Stomach smooth muscle (tissue), 2 donors: Measurements from ENCODE around the gene FGD1.

Source experiments
- H3K27ac ChIP-seq: one replicate; pipeline ENCODE4 v1.7.0; 2013; ENCODE audit warnings: mild to moderate bottlenecking, low read length, inconsistent platforms
- H3K27me3 ChIP-seq, 2 donors: one replicate each; pipeline ENCODE4 v1.7.0; 2013; ENCODE audit warnings: low read length in 2 of 2; ENCODE audit not compliant: insufficient read depth in 2 of 2, control insufficient read depth in 1 of 2
- H3K36me3 ChIP-seq, 2 donors: one replicate each; pipeline ENCODE4 v1.7.0; 2013; ENCODE audit warnings: low read length in 2 of 2; ENCODE audit not compliant: control insufficient read depth in 2 of 2, insufficient read depth in 2 of 2
- H3K4me1 ChIP-seq: one replicate; pipeline ENCODE4 v1.7.0; 2013; ENCODE audit warnings: low read length; ENCODE audit not compliant: control insufficient read depth, insufficient read depth
- H3K4me3 ChIP-seq, 2 donors: one replicate each; pipeline ENCODE4 v1.7.0; 2013; ENCODE audit warnings: low read length in 2 of 2
- H3K9ac ChIP-seq, 2 donors: one replicate each; pipeline ENCODE4 v1.7.0; 2013; ENCODE audit warnings: low read length in 2 of 2, mild to moderate bottlenecking in 1 of 2
- H3K9me3 ChIP-seq, 2 donors: one replicate each; pipeline ENCODE4 v1.7.0; 2013; ENCODE audit warnings: low read length in 2 of 2; ENCODE audit not compliant: control insufficient read depth in 2 of 2
- donor health status: healthy.
- donor health status: Pancreatic carcinoma.

The FGD1 gene

GRCh38 chrX:54470054-54470760 lies 25.8 kb downstream of the FGD1 start:
- Histone ChIP-seq H3K9me3 (no peaks in the 10 kb centered on the region), H3K9ac (no peak overlapping the region), H3K27ac (no peak overlapping the region), H3K36me3 (peaks cover 0 to 16% of the 10 kb centered on the region in 2 donors), H3K27me3 (peaks cover 0 to 12% of the 10 kb centered on the region in 2 donors), H3K4me1 (no peaks in the 10 kb centered on the region), H3K4me3 (no peak overlapping the region)

- Histone ChIP-seq H3K27ac (no peak overlapping the region), H3K9ac (no peak overlapping the region), H3K27me3 (peaks cover 0 to 7% of the 10 kb centered on the region in 2 donors), H3K4me3 (no peak overlapping the region), H3K4me1 (no peaks in the 10 kb centered on the region), H3K9me3 (no peaks in the 10 kb centered on the region), H3K36me3 (peaks cover 6 to 7% of the 10 kb centered on the region in 2 donors)
Measured at GRCh38 chrX:54452920-54453319, 43.1 kb downstream of the FGD1 start.

GRCh38 chrX:54449929-54450328 lies 46.1 kb downstream of the FGD1 start:
- Histone ChIP-seq H3K4me1 (no peaks in the 10 kb centered on the region), H3K27ac (no peak overlapping the region), H3K27me3 (peaks cover 0 to 8% of the 10 kb centered on the region in 2 donors), H3K36me3 (peaks cover 7 to 9% of the 10 kb centered on the region in 2 donors), H3K4me3 (no peak overlapping the region), H3K9ac (no peak overlapping the region), H3K9me3 (no peaks in the 10 kb centered on the region)

GRCh38 chrX:54447461-54447860 lies 48.6 kb downstream of the FGD1 start:
- Histone ChIP-seq H3K9me3 (no peaks in the 10 kb centered on the region), H3K9ac (no peak overlapping the region), H3K36me3 (peaks cover 10% of the 10 kb centered on the region in 2 donors), H3K4me1 (no peaks in the 10 kb centered on the region), H3K27me3 (peaks cover 0 to 8% of the 10 kb centered on the region in 2 donors), H3K4me3 (no peak overlapping the region), H3K27ac (no peak overlapping the region)

GRCh38 chrX:54446084-54446483 lies 50.0 kb downstream of the FGD1 start:
- peaks cover 10% of the 10 kb centered on the region in 2 donors for H3K36me3 ChIP-seq
- peaks cover 0 to 8% of the 10 kb centered on the region in 2 donors for H3K27me3 ChIP-seq
- peaks cover 6% of the 10 kb centered on the region for H3K4me1 ChIP-seq
- H3K27ac ChIP-seq: no peak overlapping the region
- no peaks in the 10 kb centered on the region for H3K9me3 ChIP-seq
- no peak overlapping the region for H3K9ac ChIP-seq
- H3K4me3 ChIP-seq: no peak overlapping the region

- Histone ChIP-seq H3K4me3 (no peak overlapping the region), H3K27ac (no peak overlapping the region), H3K9me3 (no peaks in the 10 kb centered on the region), H3K4me1 (peaks cover 6% of the 10 kb centered on the region), H3K27me3 (peaks cover 0 to 9% of the 10 kb centered on the region in 2 donors), H3K36me3 (peaks cover 10% of the 10 kb centered on the region in 2 donors), H3K9ac (no peak overlapping the region)
Measured at GRCh38 chrX:54444752-54445151, 51.3 kb downstream of the FGD1 start.

DNA sequence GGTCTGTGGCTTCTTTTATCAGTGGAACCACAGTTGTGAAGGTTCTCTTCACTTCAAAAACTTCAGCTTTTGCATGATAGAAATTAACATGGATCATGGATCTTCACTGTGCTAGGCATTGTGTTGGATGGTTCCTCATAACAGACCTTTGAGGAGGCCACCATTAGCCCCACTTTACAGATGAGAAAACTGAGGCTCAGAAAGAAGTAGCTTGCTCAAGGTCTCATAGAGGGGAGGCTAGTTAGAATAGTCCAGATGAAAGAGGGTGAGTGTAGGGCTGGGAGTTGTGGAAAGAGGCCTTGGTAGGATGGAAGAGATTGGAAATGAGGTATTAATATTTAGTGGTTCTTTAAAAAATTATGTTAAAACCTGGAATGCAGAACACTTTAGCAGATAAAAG lies 53.2 kb downstream of the FGD1 start:
- Histone ChIP-seq H3K4me3 (no peak overlapping the region), H3K4me1 (peaks cover 6% of the 10 kb centered on the region), H3K36me3 (peaks cover 3 to 10% of the 10 kb centered on the region in 2 donors), H3K9me3 (no peaks in the 10 kb centered on the region), H3K9ac (no peak overlapping the region), H3K27me3 (peaks cover 0 to 5% of the 10 kb centered on the region in 2 donors), H3K27ac (no peak overlapping the region)

- no peak within 1 kb of the TSS for H3K27ac ChIP-seq
- peaks cover 0 to 2% of the 10 kb centered on the region in 2 donors for H3K27me3 ChIP-seq
- H3K9ac ChIP-seq: peak within 1 kb of the TSS; percentile 76 to 80
- no peaks in the 10 kb centered on the region for H3K9me3 ChIP-seq
- peak within 1 kb of the TSS; percentile 87 to 89 for H3K4me3 ChIP-seq
- peaks cover 6% of the 10 kb centered on the region for H3K4me1 ChIP-seq
- H3K36me3 ChIP-seq: peaks cover 3 to 4% of the 10 kb centered on the region in 2 donors
Measured at GRCh38 chrX:54439960-54440871, 55.8 kb downstream of the FGD1 start, which contains the start of gene TSR2. Gene TSR2 (plus strand): TSS chrX:54440404. CDS start chrX:54440422, 18 bp downstream.

- Histone ChIP-seq H3K36me3 (no peaks in the 10 kb centered on the region), H3K9me3 (no peaks in the 10 kb centered on the region), H3K4me3 (no peak overlapping the region), H3K27me3 (no peaks in the 10 kb centered on the region), H3K27ac (no peak overlapping the region), H3K4me1 (no peaks in the 10 kb centered on the region), H3K9ac (no peak overlapping the region)
Measured at GRCh38 chrX:54435121-54435520, 60.9 kb downstream of the FGD1 start.

GRCh38 chrX:54430519-54430918 lies 65.5 kb downstream of the FGD1 start:
- Histone ChIP-seq H3K36me3 (no peaks in the 10 kb centered on the region), H3K4me1 (no peaks in the 10 kb centered on the region), H3K27ac (no peak overlapping the region), H3K9ac (no peak overlapping the region), H3K9me3 (no peaks in the 10 kb centered on the region), H3K27me3 (peaks cover 0 to 2% of the 10 kb centered on the region in 2 donors), H3K4me3 (no peak overlapping the region)
